ENCODE measurements around the gene EPAS1.

DNA sequence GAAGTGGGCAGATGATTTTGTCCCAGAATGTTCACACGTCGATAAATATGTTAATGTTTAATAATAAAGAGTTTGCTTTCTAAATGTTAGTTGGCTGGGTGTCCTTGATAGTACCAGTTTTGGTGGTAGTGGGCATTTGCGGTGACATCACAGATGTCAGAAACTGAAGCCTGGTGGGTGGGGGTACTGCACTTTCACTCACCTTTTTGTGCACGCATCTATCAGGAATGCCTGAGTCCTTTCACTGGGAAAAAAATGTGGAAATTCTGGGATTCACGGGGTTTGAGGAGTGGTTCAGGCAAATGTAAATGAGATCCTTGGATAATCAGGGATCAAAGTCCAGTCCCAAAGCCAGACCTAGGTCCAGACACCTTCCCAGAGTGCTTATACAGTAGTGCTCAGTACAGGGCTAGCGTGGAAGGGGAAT is 3.2 kb downstream of the EPAS1 start:
- TF ChIP-seq TCF7L2 (IDR thresholded peaks at IDR 0.05; ENCODE audit: low read depth, low read length) = no peak
- TF ChIP-seq, protein P1, sequence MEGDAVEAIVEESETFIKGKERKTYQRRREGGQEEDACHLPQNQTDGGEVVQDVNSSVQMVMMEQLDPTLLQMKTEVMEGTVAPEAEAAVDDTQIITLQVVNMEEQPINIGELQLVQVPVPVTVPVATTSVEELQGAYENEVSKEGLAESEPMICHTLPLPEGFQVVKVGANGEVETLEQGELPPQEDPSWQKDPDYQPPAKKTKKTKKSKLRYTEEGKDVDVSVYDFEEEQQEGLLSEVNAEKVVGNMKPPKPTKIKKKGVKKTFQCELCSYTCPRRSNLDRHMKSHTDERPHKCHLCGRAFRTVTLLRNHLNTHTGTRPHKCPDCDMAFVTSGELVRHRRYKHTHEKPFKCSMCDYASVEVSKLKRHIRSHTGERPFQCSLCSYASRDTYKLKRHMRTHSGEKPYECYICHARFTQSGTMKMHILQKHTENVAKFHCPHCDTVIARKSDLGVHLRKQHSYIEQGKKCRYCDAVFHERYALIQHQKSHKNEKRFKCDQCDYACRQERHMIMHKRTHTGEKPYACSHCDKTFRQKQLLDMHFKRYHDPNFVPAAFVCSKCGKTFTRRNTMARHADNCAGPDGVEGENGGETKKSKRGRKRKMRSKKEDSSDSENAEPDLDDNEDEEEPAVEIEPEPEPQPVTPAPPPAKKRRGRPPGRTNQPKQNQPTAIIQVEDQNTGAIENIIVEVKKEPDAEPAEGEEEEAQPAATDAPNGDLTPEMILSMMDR (IDR thresholded peaks at IDR 0.05) = no peak

Measured in Panc1 (cell line).